Activated CD8-positive, alpha-beta T cell treated with anti-CD3 and anti-CD28 coated beads for 36 hours (primary cell): ENCODE results near the gene ELP5. TPM values are rescaled to one million over a fixed set of nuclear protein-coding genes. Genes with fewer than 3 reads are reported as not detected.

Source experiments
- ATAC-seq: fragments of 200-7000 bp; cut with Tn5 transposase; one replicate; pipeline ENCODE4 v1.10.0; 2021; ENCODE audit warnings: mild to moderate bottlenecking, moderate library complexity
- CTCF ChIA-PET: fragments of 350-600 bp; sonication (Branson Sonifier 250); formaldehyde crosslinking; loops from one replicate; lab custom pipeline; 2021; ENCODE audit warnings: antibody characterized with exemption; lab: Charles Lee
- POLR2A ChIA-PET: fragments of 350-600 bp; sonication (Branson Sonifier 250); formaldehyde crosslinking; loops from one replicate; lab custom pipeline; 2021; ENCODE audit warnings: antibody characterized with exemption; lab: Charles Lee
- DNase-seq: peaks from one replicate; pipeline ENCODE4 v3.0.0-alpha.2; 2020
- H3K27ac Mint-ChIP-seq: one replicate; pipeline ENCODE4 v1.8.0; 2021; ENCODE audit warnings: mild to moderate bottlenecking, mixed read lengths
- H3K27me3 Mint-ChIP-seq: one replicate; pipeline ENCODE4 v1.8.0; 2021; ENCODE audit warnings: mixed read lengths
- H3K36me3 Mint-ChIP-seq: one replicate; pipeline ENCODE4 v1.8.0; 2021; ENCODE audit warnings: low read depth, mixed read lengths
- H3K4me1 Mint-ChIP-seq: one replicate; pipeline ENCODE4 v1.8.0; 2021; ENCODE audit warnings: low read depth, mixed read lengths
- H3K4me3 Mint-ChIP-seq: one replicate; pipeline ENCODE4 v1.8.0; 2021; ENCODE audit warnings: mild to moderate bottlenecking, moderate library complexity, mixed read lengths
- H3K9me3 Mint-ChIP-seq: one replicate; pipeline ENCODE4 v1.8.0; 2021; ENCODE audit warnings: mixed read lengths
- intact Hi-C: fragments of 100-400 bp; cut with micrococcal nuclease; formaldehyde crosslinking; loops from one replicate; pipeline ENCODE4 v1.10.0; 2022
- total RNA-seq, 2 experiments: library from RNA; stranded (reverse); gene quantifications; one replicate each; pipeline ENCODE4 v1.2.3, GENCODE V29; 2021
- TF ChIP-seq, protein P1 (sequence below): fragments of 200-600 bp; IDR thresholded peaks from one replicate; pipeline ENCODE4 v1.8.0; 2022; ENCODE audit warnings: antibody characterized with exemption, mild to moderate bottlenecking

Gene ELP5
- 10 to 100 TPM; 80.2 to 85.4 TPM for total RNA-seq

DNA sequence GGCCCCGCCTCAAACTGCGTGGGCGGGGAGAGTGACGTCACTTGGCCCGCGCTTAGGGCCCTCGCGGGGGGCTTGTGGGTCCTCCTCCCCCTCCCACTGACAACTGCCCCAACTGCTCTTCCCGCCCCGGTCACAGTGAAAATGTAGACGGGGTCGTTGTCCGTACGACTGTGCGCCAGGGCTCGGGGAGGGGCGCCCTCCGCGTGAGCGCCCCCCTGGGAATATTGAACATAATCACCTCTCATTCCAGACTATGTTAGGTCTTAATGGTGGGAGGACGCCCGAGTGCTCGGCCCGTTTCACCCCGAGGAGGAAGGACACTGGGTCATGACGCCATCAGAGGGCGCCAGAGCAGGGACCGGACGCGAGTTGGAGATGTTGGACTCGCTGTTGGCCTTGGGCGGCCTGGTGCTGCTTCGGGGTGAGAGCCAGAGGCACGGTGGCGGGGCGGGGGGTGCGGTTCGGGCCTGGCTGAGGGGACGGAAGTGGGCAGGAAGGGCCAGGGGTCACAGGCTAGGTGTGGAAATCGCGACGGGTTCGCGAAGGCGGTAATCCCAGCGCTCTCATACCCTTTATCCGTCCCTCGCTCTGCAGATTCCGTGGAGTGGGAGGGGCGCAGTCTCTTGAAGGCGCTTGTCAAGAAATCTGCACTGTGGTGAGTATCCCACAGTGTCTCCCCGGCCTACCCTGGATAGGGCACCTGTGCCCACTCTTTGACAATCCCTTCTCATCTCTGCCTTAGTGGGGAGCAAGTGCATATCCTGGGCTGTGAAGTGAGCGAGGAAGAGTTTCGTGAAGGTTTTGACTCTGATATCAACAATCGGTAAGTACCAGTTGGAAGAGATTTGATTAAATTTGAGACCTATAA lies at the start of gene ELP5:
TSS of gene ELP5 (plus strand) at position 40 of the 868 bp plus-strand sequence. CDS start at position 376, 336 bp downstream.
- Mint-ChIP-seq H3K9me3 (no peaks in the 10 kb centered on the region), H3K27ac (peak within 1 kb of the TSS; percentile 100), H3K4me1 (peaks cover 35% of the 10 kb centered on the region), H3K36me3 (peaks cover 41% of the 10 kb centered on the region), H3K27me3 (no peaks in the 10 kb centered on the region), H3K4me3 (peak within 1 kb of the TSS; percentile 91)
- ATAC-seq (peak; percentile 69), DNase-seq (peak; percentile 96)
- POLR2A ChIA-PET: interaction anchor here (1.1 to 5.0 kb wide), 2 partner anchors 12 to 32 kb away, joined by 7 to 67 read pairs; partner anchors contain the start of genes GABARAP and PHF23
- TF ChIP-seq, protein P1, sequence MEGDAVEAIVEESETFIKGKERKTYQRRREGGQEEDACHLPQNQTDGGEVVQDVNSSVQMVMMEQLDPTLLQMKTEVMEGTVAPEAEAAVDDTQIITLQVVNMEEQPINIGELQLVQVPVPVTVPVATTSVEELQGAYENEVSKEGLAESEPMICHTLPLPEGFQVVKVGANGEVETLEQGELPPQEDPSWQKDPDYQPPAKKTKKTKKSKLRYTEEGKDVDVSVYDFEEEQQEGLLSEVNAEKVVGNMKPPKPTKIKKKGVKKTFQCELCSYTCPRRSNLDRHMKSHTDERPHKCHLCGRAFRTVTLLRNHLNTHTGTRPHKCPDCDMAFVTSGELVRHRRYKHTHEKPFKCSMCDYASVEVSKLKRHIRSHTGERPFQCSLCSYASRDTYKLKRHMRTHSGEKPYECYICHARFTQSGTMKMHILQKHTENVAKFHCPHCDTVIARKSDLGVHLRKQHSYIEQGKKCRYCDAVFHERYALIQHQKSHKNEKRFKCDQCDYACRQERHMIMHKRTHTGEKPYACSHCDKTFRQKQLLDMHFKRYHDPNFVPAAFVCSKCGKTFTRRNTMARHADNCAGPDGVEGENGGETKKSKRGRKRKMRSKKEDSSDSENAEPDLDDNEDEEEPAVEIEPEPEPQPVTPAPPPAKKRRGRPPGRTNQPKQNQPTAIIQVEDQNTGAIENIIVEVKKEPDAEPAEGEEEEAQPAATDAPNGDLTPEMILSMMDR: no peak
- intact Hi-C loops: no loop called here
- CTCF ChIA-PET: no interaction called here

DNA sequence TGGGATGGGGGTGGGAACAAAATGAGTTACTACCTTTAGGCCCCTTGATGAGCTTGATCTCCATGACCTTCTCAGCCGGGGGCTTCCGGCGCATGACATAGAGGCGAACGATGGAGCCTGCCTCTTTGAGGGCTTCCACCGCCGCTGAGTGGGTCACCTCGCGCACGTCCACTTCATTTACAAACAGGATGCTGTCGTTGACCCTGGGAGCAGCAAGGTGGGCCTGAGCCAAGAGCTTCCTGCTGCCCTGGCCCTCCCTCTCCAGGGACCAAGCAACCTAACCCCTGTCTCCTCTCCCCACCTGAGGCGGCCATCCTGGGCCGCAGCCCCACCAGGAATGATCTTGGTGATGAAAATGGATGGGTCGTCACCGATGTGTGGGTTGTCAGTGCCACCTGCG lies 48.6 kb upstream of the ELP5 start:
- Mint-ChIP-seq H3K27ac (peak overlapping the region; percentile 21), H3K36me3 (no peaks in the 10 kb centered on the region), H3K27me3 (no peaks in the 10 kb centered on the region), H3K9me3 (no peaks in the 10 kb centered on the region), H3K4me3 (no peak overlapping the region), H3K4me1 (peaks cover 28% of the 10 kb centered on the region)
- DNase-seq: no peak
- ChIA-PET POLR2A (interaction anchor here (0.6 to 1.1 kb wide), 3 partner anchors 9 to 176 kb away, joined by 3 read pairs; no protein-coding TSS in a partner anchor), CTCF (interaction anchor here (0.7 kb wide), 1 partner anchor 157 kb away, joined by 3 read pairs; no protein-coding TSS in a partner anchor)
- no peak for ATAC-seq
- TF ChIP-seq, protein P1: no peak
- intact Hi-C loops: no loop called here

- Mint-ChIP-seq H3K4me1 (peaks cover 28% of the 10 kb centered on the region), H3K27ac (peak overlapping the region; percentile 93), H3K4me3 (peak overlapping the region; percentile 76), H3K27me3 (no peaks in the 10 kb centered on the region), H3K9me3 (no peaks in the 10 kb centered on the region), H3K36me3 (no peaks in the 10 kb centered on the region)
- TF ChIP-seq, protein P1: no peak
- intact Hi-C loops: no loop called here
- DNase-seq (no peak), ATAC-seq (peak; percentile 9)
- POLR2A ChIA-PET: interaction anchor here (1.1 to 1.2 kb wide), 2 partner anchors 15 to 171 kb away, joined by 3 read pairs; partner anchors contain the start of genes ACADVL and DLG4
- CTCF ChIA-PET: interaction anchor here (1.0 kb wide), 1 partner anchor 26 kb away, joined by 4 read pairs; no protein-coding TSS in a partner anchor
These were observed 47.7 kb upstream of the ELP5 start for GRCh38 chr17:7204336-7204735.

GRCh38 chr17:7204828-7205461 lies 47.1 kb upstream of the ELP5 start:
- H3K27me3 Mint-ChIP-seq: peaks cover under 1% of the 10 kb centered on the region
- intact Hi-C loops: no loop called here
- CTCF ChIA-PET: interaction anchor here (1.0 kb wide), 1 partner anchor 27 kb away, joined by 4 read pairs; no protein-coding TSS in a partner anchor
- H3K4me1 Mint-ChIP-seq: peaks cover 28% of the 10 kb centered on the region
- DNase-seq: peak; percentile 98
- H3K36me3 Mint-ChIP-seq: no peaks in the 10 kb centered on the region
- peak; percentile 91 for ATAC-seq
- no peaks in the 10 kb centered on the region for H3K9me3 Mint-ChIP-seq
- TF ChIP-seq, protein P1: no peak
- POLR2A ChIA-PET: interaction anchor here (1.0 to 1.2 kb wide), 3 partner anchors 9 to 30 kb away, joined by 3 to 4 read pairs (median 4); partner anchors contain the start of genes ACADVL, DLG4 and DVL2
- peak overlapping the region; percentile 93 for H3K27ac Mint-ChIP-seq
- H3K4me3 Mint-ChIP-seq: peak overlapping the region; percentile 76
